ENCODE measurements around the gene PIP4K2A.

- TF ChIP-seq PPARA (CRISPR knock-in tag; IDR thresholded peaks at IDR 0.05; ENCODE audit: borderline replicate concordance), result no peak
- no peak for TF ChIP-seq PATZ1 (CRISPR knock-in tag; IDR thresholded peaks at IDR 0.05; ENCODE audit: borderline replicate concordance)
- TF ChIP-seq CREB5 (CRISPR knock-in tag; IDR thresholded peaks at IDR 0.05; ENCODE audit: low read depth), result no peak
- TF ChIP-seq ISL1 (CRISPR knock-in tag; IDR thresholded peaks at IDR 0.05), result no peak
- TF ChIP-seq CSRNP3 (CRISPR knock-in tag; IDR thresholded peaks at IDR 0.05), result no peak
- no peak for TF ChIP-seq ARNTL (CRISPR knock-in tag; IDR thresholded peaks at IDR 0.05; ENCODE audit: borderline replicate concordance, low read depth)
- TF ChIP-seq TOX (CRISPR knock-in tag; IDR thresholded peaks at IDR 0.05; ENCODE audit: borderline replicate concordance), result no peak
- TF ChIP-seq ZFP30 (CRISPR knock-in tag; IDR thresholded peaks at IDR 0.05), result no peak
- TF ChIP-seq OSR1 (CRISPR knock-in tag; IDR thresholded peaks at IDR 0.05), result no peak
- no peak for TF ChIP-seq ZNF8 (CRISPR knock-in tag; IDR thresholded peaks at IDR 0.05)
These were observed 81.3 kb downstream of the PIP4K2A start for GRCh38 chr10:22633106-22633505.

All from SK-N-SH treated with all-trans-retinoic acid at 6 μM for 48 hours (cell line).